SH-SY5Y (cell line): ENCODE data around the gene PAPLN.

ENCODE experiments used
- GATA2 ChIP-seq: IDR thresholded peaks from 2 replicates; pipeline ENCODE4 v1.6.1; 2011; ENCODE audit warnings: mild to moderate bottlenecking, low read depth, low read length
- GATA3 ChIP-seq: IDR thresholded peaks from 2 replicates; pipeline ENCODE4 v1.6.1; 2011; ENCODE audit warnings: low read depth, mild to moderate bottlenecking, low read length, moderate library complexity

DNA sequence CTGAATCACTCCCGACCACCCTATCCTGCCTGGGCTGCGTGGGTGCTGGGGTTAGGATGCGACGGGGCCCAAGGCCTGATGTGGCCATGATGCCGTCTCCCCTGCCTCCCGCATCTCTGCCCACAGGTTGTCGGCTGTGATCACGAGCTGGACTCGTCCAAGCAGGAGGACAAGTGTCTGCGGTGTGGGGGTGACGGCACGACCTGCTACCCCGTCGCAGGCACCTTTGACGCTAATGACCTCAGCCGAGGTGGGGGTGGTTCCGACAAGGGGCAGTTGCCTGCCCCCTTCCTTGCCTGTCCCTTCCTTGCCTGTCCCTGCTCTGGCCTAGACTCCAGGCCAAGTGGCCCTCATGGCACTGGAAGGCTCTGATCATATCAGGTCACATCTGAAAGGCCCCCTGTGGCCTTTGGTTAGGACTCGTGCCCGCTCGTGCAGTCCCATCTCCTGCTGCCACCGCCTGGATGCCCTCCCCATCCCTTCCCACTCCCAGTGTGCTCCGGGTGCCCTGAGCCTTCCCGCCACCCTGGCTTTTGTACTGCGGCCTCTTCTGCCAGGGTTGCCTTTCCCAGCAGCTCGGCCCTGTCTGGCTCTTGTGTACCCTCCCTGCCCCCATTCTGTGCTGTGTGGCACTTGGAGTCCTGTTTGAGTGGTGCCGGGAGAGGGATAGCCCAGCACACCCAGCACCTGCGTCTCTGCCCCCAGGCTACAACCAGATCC lies 13.6 kb downstream of the PAPLN start:
- TF ChIP-seq GATA2 = no peak
- TF ChIP-seq GATA3 = no peak
